SK-N-SH treated with all-trans-retinoic acid at 6 μM for 48 hours (cell line): Measurements from ENCODE around the gene COL15A1.

ENCODE experiments used
- ATAC-seq: fragments of 200-7000 bp; cut with Tn5 transposase; 3 replicates; pipeline ENCODE4 v1.9.1; 2020; ENCODE audit warnings: mild to moderate bottlenecking, moderate library complexity
- CREB5 ChIP-seq: fragments of 250-450 bp; sonication (Bioruptor Pico); IDR thresholded peaks from 2 replicates; pipeline ENCODE4 v1.5.1; 2020; ENCODE audit warnings: low read depth, mild to moderate bottlenecking, moderate library complexity
- CSDC2 ChIP-seq: fragments of 250-450 bp; sonication (Bioruptor Pico); IDR thresholded peaks from 2 replicates; pipeline ENCODE4 v1.5.0; 2020; ENCODE audit warnings: mild to moderate bottlenecking, moderate library complexity
- ESRRG ChIP-seq: fragments of 250-450 bp; sonication (Bioruptor Pico); IDR thresholded peaks from 2 replicates; pipeline ENCODE4 v1.6.1; 2021; ENCODE audit warnings: mild to moderate bottlenecking
- GLIS3 ChIP-seq: fragments of 250-450 bp; sonication (Bioruptor Pico); IDR thresholded peaks from 2 replicates; pipeline ENCODE4 v1.5.0; 2020; ENCODE audit warnings: mild to moderate bottlenecking, moderate library complexity
- ISL1 ChIP-seq: fragments of 250-450 bp; sonication (Bioruptor Pico); IDR thresholded peaks from 2 replicates; pipeline ENCODE4 v2.1.2; 2022; ENCODE audit warnings: mild to moderate bottlenecking, moderate library complexity
- OSR1 ChIP-seq: fragments of 250-450 bp; sonication (Bioruptor Pico); IDR thresholded peaks from 2 replicates; pipeline ENCODE4 v1.8.0; 2022; ENCODE audit warnings: moderate library complexity, mild to moderate bottlenecking, inconsistent platforms
- POU6F1 ChIP-seq: fragments of 250-450 bp; sonication (Bioruptor Pico); IDR thresholded peaks from 2 replicates; pipeline ENCODE4 v1.8.0; 2021; ENCODE audit warnings: low read depth, mild to moderate bottlenecking, moderate library complexity, borderline replicate concordance
- PPARA ChIP-seq: fragments of 250-450 bp; sonication (Bioruptor Pico); IDR thresholded peaks from 2 replicates; pipeline ENCODE4 v1.5.0; 2020; ENCODE audit warnings: mild to moderate bottlenecking, borderline replicate concordance
- RARB ChIP-seq: fragments of 250-450 bp; sonication (Bioruptor Pico); IDR thresholded peaks from 2 replicates; pipeline ENCODE4 v1.8.0; 2021; ENCODE audit warnings: mild to moderate bottlenecking, moderate library complexity
- SNAI2 ChIP-seq: fragments of 250-450 bp; sonication (Bioruptor Pico); IDR thresholded peaks from 2 replicates; pipeline ENCODE4 v1.5.0; 2020; ENCODE audit warnings: mild to moderate bottlenecking, moderate library complexity
- TCF4 ChIP-seq: fragments of 250-450 bp; sonication (Bioruptor Pico); IDR thresholded peaks from 2 replicates; pipeline ENCODE4 v1.8.0; 2021; ENCODE audit warnings: mild to moderate bottlenecking, moderate library complexity, borderline replicate concordance
- TOX ChIP-seq: fragments of 250-450 bp; sonication (Bioruptor Pico); IDR thresholded peaks from 2 replicates; pipeline ENCODE4 v1.8.0; 2021; ENCODE audit warnings: mild to moderate bottlenecking, moderate library complexity, borderline replicate concordance
- TSHZ2 ChIP-seq: fragments of 250-450 bp; sonication (Bioruptor Pico); IDR thresholded peaks from 2 replicates; pipeline ENCODE4 v1.5.0; 2020; ENCODE audit warnings: mild to moderate bottlenecking, moderate library complexity
- ZC3H10 ChIP-seq: fragments of 250-450 bp; sonication (Bioruptor Pico); IDR thresholded peaks from 2 replicates; pipeline ENCODE4 v1.5.1; 2021; ENCODE audit warnings: mild to moderate bottlenecking, moderate library complexity
- ZFP30 ChIP-seq: fragments of 450-650 bp; formaldehyde crosslinking; IDR thresholded peaks from 2 replicates; pipeline ENCODE4 v1.5.0; 2022; ENCODE audit warnings: mild to moderate bottlenecking, moderate library complexity
- ZNF565 ChIP-seq: fragments of 450-650 bp; formaldehyde crosslinking; conservative IDR thresholded peaks from 2 replicates; pipeline ENCODE4 v1.5.0; 2020; ENCODE audit warnings: low read depth, mild to moderate bottlenecking, moderate library complexity
- ZNF70 ChIP-seq: fragments of 450-650 bp; formaldehyde crosslinking; IDR thresholded peaks from 2 replicates; pipeline ENCODE4 v1.5.0; 2020; ENCODE audit warnings: mild to moderate bottlenecking, moderate library complexity
- ZNF8 ChIP-seq: fragments of 450-650 bp; formaldehyde crosslinking; IDR thresholded peaks from 2 replicates; pipeline ENCODE4 v1.5.0; 2020; ENCODE audit warnings: mild to moderate bottlenecking, moderate library complexity
- TF ChIP-seq, protein P1 (sequence below): fragments of 250-450 bp; sonication (Bioruptor Pico); IDR thresholded peaks from 2 replicates; pipeline ENCODE4 v1.5.1; 2021; ENCODE audit warnings: mild to moderate bottlenecking, moderate library complexity
- TF ChIP-seq, protein P2 (sequence below): fragments of 250-450 bp; sonication (Bioruptor Pico); IDR thresholded peaks from 2 replicates; pipeline ENCODE4 v1.8.0; 2020; ENCODE audit warnings: mild to moderate bottlenecking, moderate library complexity, borderline replicate concordance

COL15A1 gene

GRCh38 chr9:99090336-99091130, 146.8 kb downstream of the COL15A1 start (continued):
- TF ChIP-seq OSR1 (CRISPR knock-in tag), result no peak
- TF ChIP-seq TOX (CRISPR knock-in tag), result no peak

DNA sequence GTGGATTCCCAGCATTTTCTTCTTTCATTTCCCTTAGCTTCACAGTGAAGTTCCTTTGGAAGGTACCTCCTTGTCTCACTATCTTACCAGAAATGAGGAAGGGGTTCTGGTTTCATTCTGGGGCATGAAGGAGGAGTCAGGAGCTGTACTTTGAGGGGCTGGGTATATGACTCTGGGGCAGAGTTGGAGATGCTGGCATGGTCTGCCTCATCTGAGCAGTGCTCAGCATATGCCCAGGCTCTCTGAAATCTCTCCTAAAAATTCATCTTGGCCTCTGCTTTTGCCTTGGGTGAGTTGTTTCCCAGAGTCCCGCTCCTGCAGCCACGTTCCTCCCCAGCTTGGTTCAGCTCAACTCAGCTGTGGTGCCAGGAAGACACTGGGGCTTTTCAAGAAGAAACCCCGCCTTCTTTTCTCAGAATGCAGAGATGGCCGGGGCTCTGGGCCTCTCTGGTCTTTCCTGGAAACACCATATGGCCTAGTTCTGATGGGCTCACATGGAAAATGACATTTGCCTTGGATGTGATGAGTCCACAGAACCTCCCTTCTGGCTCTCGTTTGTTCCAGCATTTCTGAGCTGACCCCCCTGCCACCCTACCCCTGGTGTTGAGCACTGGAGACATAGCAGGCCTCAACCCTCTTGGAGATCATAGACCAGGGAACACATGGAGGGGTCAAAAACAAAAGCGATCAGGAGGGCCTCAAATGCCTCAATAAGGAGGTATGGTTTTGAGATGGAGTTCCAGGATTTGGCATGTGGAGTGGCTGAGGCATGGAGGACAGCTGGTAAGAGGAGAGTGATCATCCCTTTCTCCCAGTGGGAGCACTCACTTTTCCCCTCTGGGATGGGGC, 149.2 kb downstream of the COL15A1 start:
- TF ChIP-seq SNAI2 (CRISPR knock-in tag), result no peak
- no peak for TF ChIP-seq ZC3H10 (CRISPR knock-in tag)
- TF ChIP-seq RARB (CRISPR knock-in tag), result no peak
- TF ChIP-seq ZFP30 (CRISPR knock-in tag), result no peak
- no peak for TF ChIP-seq ISL1 (CRISPR knock-in tag)
- TF ChIP-seq OSR1 (CRISPR knock-in tag), result no peak
- TF ChIP-seq CSDC2 (CRISPR knock-in tag), result no peak
- TF ChIP-seq ZNF8, result no peak
- TF ChIP-seq GLIS3 (CRISPR knock-in tag), result no peak
- no peak for TF ChIP-seq TOX (CRISPR knock-in tag)
- TF ChIP-seq CREB5 (CRISPR knock-in tag), result no peak
- TF ChIP-seq PPARA, result no peak
- TF ChIP-seq, protein P1, sequence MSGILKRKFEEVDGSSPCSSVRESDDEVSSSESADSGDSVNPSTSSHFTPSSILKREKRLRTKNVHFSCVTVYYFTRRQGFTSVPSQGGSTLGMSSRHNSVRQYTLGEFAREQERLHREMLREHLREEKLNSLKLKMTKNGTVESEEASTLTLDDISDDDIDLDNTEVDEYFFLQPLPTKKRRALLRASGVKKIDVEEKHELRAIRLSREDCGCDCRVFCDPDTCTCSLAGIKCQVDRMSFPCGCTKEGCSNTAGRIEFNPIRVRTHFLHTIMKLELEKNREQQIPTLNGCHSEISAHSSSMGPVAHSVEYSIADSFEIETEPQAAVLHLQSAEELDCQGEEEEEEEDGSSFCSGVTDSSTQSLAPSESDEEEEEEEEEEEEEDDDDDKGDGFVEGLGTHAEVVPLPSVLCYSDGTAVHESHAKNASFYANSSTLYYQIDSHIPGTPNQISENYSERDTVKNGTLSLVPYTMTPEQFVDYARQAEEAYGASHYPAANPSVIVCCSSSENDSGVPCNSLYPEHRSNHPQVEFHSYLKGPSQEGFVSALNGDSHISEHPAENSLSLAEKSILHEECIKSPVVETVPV (CRISPR knock-in tag), result no peak
- no peak for TF ChIP-seq ESRRG (CRISPR knock-in tag)
- no peak for TF ChIP-seq TSHZ2 (CRISPR knock-in tag)
- no peak for ATAC-seq

- no peak for ATAC-seq
- TF ChIP-seq ESRRG (CRISPR knock-in tag), result no peak
- TF ChIP-seq RARB (CRISPR knock-in tag), result no peak
- no peak for TF ChIP-seq POU6F1 (CRISPR knock-in tag)
- no peak for TF ChIP-seq ZNF565 (CRISPR knock-in tag)
- TF ChIP-seq CREB5 (CRISPR knock-in tag), result no peak
- TF ChIP-seq CSDC2 (CRISPR knock-in tag), result no peak
- TF ChIP-seq, protein P2, sequence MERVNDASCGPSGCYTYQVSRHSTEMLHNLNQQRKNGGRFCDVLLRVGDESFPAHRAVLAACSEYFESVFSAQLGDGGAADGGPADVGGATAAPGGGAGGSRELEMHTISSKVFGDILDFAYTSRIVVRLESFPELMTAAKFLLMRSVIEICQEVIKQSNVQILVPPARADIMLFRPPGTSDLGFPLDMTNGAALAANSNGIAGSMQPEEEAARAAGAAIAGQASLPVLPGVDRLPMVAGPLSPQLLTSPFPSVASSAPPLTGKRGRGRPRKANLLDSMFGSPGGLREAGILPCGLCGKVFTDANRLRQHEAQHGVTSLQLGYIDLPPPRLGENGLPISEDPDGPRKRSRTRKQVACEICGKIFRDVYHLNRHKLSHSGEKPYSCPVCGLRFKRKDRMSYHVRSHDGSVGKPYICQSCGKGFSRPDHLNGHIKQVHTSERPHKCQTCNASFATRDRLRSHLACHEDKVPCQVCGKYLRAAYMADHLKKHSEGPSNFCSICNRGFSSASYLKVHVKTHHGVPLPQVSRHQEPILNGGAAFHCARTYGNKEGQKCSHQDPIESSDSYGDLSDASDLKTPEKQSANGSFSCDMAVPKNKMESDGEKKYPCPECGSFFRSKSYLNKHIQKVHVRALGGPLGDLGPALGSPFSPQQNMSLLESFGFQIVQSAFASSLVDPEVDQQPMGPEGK (CRISPR knock-in tag), result no peak
- no peak for TF ChIP-seq ZNF8
- TF ChIP-seq GLIS3 (CRISPR knock-in tag), result no peak
- no peak for TF ChIP-seq OSR1 (CRISPR knock-in tag)
- no peak for TF ChIP-seq TCF4 (CRISPR knock-in tag)
- TF ChIP-seq TOX (CRISPR knock-in tag), result no peak
- no peak for TF ChIP-seq PPARA
- TF ChIP-seq, protein P1 (CRISPR knock-in tag), result no peak
- no peak for TF ChIP-seq ZNF70 (CRISPR knock-in tag)
- no peak for TF ChIP-seq ZFP30 (CRISPR knock-in tag)
- no peak for TF ChIP-seq ISL1 (CRISPR knock-in tag)
- TF ChIP-seq SNAI2 (CRISPR knock-in tag), result no peak
Measured at GRCh38 chr9:99093492-99093791, 149.7 kb downstream of the COL15A1 start.
